Loucy (cell line): ENCODE measurements around the gene ITPRIPL1.

Experiments used
- EZH2phosphoT487 ChIP-seq: fragments of 200-600 bp; IDR thresholded peaks from 2 replicates; pipeline ENCODE4 v1.6.1; 2018; ENCODE audit warnings: antibody characterized with exemption, mild to moderate bottlenecking, moderate library complexity, borderline replicate concordance
- TF ChIP-seq, protein P1 (sequence below): fragments of 200-600 bp; sonication (generic); conservative IDR thresholded peaks from 2 replicates; pipeline ENCODE4 v1.5.1; 2014; ENCODE audit warnings: mild to moderate bottlenecking, antibody characterized with exemption, low read length

DNA sequence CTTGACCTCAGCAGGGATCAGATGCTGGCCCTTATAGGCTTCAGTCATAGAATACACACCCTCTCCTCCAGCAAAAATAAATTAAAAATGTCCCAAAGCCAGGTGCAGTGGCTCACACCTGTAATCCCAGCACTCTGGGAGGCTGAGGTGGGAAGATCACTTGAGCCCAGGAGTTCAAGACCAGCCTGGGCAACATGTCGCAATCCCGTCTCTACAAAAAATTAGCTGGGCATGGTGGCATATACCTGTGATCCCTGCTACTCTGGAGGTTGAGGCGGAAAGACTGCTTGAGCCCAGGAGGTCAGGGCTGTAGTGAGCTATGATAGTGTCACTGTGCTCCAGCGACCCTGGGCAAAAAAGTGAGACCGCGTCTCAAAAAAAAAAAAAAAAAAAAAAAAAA is 4.8 kb downstream of the ITPRIPL1 start:
- TF ChIP-seq, protein P1, sequence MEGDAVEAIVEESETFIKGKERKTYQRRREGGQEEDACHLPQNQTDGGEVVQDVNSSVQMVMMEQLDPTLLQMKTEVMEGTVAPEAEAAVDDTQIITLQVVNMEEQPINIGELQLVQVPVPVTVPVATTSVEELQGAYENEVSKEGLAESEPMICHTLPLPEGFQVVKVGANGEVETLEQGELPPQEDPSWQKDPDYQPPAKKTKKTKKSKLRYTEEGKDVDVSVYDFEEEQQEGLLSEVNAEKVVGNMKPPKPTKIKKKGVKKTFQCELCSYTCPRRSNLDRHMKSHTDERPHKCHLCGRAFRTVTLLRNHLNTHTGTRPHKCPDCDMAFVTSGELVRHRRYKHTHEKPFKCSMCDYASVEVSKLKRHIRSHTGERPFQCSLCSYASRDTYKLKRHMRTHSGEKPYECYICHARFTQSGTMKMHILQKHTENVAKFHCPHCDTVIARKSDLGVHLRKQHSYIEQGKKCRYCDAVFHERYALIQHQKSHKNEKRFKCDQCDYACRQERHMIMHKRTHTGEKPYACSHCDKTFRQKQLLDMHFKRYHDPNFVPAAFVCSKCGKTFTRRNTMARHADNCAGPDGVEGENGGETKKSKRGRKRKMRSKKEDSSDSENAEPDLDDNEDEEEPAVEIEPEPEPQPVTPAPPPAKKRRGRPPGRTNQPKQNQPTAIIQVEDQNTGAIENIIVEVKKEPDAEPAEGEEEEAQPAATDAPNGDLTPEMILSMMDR, result no peak
- no peak for TF ChIP-seq EZH2phosphoT487
